Nephron (organoid): ENCODE measurements around the gene CTXN3.

ENCODE experiments used
- H3K27ac Mint-ChIP-seq, 3 experiments: 2 replicates each; pipeline ENCODE4 v1.8.0; 2020; ENCODE audit warnings: mixed read lengths in 3 of 3, mild to moderate bottlenecking in 2 of 3, moderate library complexity in 1 of 3
- H3K27me3 Mint-ChIP-seq: 2 replicates; pipeline ENCODE4 v1.8.0; 2021; ENCODE audit warnings: low read depth, mild to moderate bottlenecking, moderate library complexity, mixed read lengths
- H3K36me3 Mint-ChIP-seq: 2 replicates; pipeline ENCODE4 v1.8.0; 2020; ENCODE audit warnings: low read depth, mixed read lengths
- H3K4me1 Mint-ChIP-seq: 2 replicates; pipeline ENCODE4 v1.8.0; 2020; ENCODE audit warnings: mixed read lengths
- H3K4me3 Mint-ChIP-seq, 3 experiments: 2 replicates each; pipeline ENCODE4 v1.8.0; 2020; ENCODE audit warnings: mild to moderate bottlenecking in 3 of 3, mixed read lengths in 3 of 3, moderate library complexity in 2 of 3
- H3K9me3 Mint-ChIP-seq: 2 replicates; pipeline ENCODE4 v1.8.0; 2020; ENCODE audit warnings: mixed read lengths
- CTCF ChIP-seq, 3 experiments: fragments of 200-600 bp; sonication (generic); IDR thresholded peaks; one replicate each; pipeline ENCODE4 v1.5.0; 2021; ENCODE audit warnings: antibody characterized with exemption in 3 of 3; ENCODE audit not compliant: unreplicated experiment in 3 of 3

The CTXN3 gene

GRCh38 chr5:127684726-127685467, 36.0 kb downstream of the CTXN3 start:
- peak overlapping the region in 1 of 3 experiments; percentile 33 for H3K4me3 Mint-ChIP-seq
- H3K36me3 Mint-ChIP-seq = no peaks in the 10 kb centered on the region
- H3K27ac Mint-ChIP-seq = peak overlapping the region in 1 of 3 experiments; percentile 44
- H3K9me3 Mint-ChIP-seq = peaks cover 15% of the 10 kb centered on the region
- H3K4me1 Mint-ChIP-seq = peaks cover 16% of the 10 kb centered on the region
- TF ChIP-seq CTCF (IDR thresholded peaks at IDR 0.05; ENCODE audit: unreplicated experiment in 3 of 3) = no peak
- no peaks in the 10 kb centered on the region for H3K27me3 Mint-ChIP-seq

- TF ChIP-seq CTCF (IDR thresholded peaks at IDR 0.05; ENCODE audit: unreplicated experiment in 3 of 3) = no peak
These were observed 36.8 kb downstream of the CTXN3 start for GRCh38 chr5:127685662-127686061.

GRCh38 chr5:127686424-127686823, 37.5 kb downstream of the CTXN3 start:
- no peak overlapping the region for H3K4me3 Mint-ChIP-seq
- H3K4me1 Mint-ChIP-seq = peaks cover 16% of the 10 kb centered on the region
- no peak for TF ChIP-seq CTCF (IDR thresholded peaks at IDR 0.05; ENCODE audit: unreplicated experiment in 3 of 3)
- peaks cover 13% of the 10 kb centered on the region for H3K9me3 Mint-ChIP-seq
- H3K27ac Mint-ChIP-seq = no peak overlapping the region
- no peaks in the 10 kb centered on the region for H3K36me3 Mint-ChIP-seq
- H3K27me3 Mint-ChIP-seq = no peaks in the 10 kb centered on the region

More at GRCh38 chr5:127685662-127686061, 36.8 kb downstream of the CTXN3 start:
- Mint-ChIP-seq H3K4me3 (no peak overlapping the region), H3K27me3 (no peaks in the 10 kb centered on the region), H3K4me1 (peaks cover 16% of the 10 kb centered on the region), H3K36me3 (no peaks in the 10 kb centered on the region), H3K27ac (no peak overlapping the region), H3K9me3 (peaks cover 14% of the 10 kb centered on the region)

- Mint-ChIP-seq H3K4me1 (peaks cover 17% of the 10 kb centered on the region), H3K36me3 (no peaks in the 10 kb centered on the region), H3K4me3 (no peak overlapping the region), H3K9me3 (no peaks in the 10 kb centered on the region), H3K27me3 (no peaks in the 10 kb centered on the region), H3K27ac (no peak overlapping the region)
- no peak for TF ChIP-seq CTCF (IDR thresholded peaks at IDR 0.05; ENCODE audit: unreplicated experiment in 3 of 3)
These were observed 45.8 kb downstream of the CTXN3 start for GRCh38 chr5:127694518-127695171.

- Mint-ChIP-seq H3K36me3 (no peaks in the 10 kb centered on the region), H3K4me3 (no peak overlapping the region), H3K27me3 (no peaks in the 10 kb centered on the region), H3K27ac (no peak overlapping the region), H3K4me1 (peaks cover 17% of the 10 kb centered on the region), H3K9me3 (no peaks in the 10 kb centered on the region)
- no peak for TF ChIP-seq CTCF (IDR thresholded peaks at IDR 0.05; ENCODE audit: unreplicated experiment in 3 of 3)
These were observed 46.5 kb downstream of the CTXN3 start for GRCh38 chr5:127695346-127695745.
